ENCODE measurements around the gene ELL.
"Not testable (repeated sequence)": the region's sequence is repeated elsewhere in the genome, so short reads cannot be mapped to it uniquely, and the experiment has no call there.

The ELL gene

GRCh38 chr19:18406749-18407148 is 115.1 kb downstream of the ELL start:
- no peak overlapping the region for H3K4me3 ChIP-seq (ENCODE audit: low read depth, low read length)
- TF ChIP-seq CTCF (IDR thresholded peaks at IDR 0.05; ENCODE audit: control insufficient read depth, extremely low read depth, insufficient read depth): no peak
- DNase-seq (ENCODE audit: low read depth): no peak

GRCh38 chr19:18405754-18406153 is 116.1 kb downstream of the ELL start:
- not testable (repeated sequence) for H3K4me3 ChIP-seq (ENCODE audit: low read depth, low read length); DNase-seq (ENCODE audit: low read depth)

GRCh38 chr19:18402455-18403248 is 119.2 kb downstream of the ELL start:
- DNase-seq (ENCODE audit: low read depth); H3K4me3 ChIP-seq (ENCODE audit: low read depth, low read length): not testable (repeated sequence)

GRCh38 chr19:18401580-18402112 is 120.2 kb downstream of the ELL start:
- DNase-seq (ENCODE audit: low read depth): no peak
- no peak overlapping the region for H3K4me3 ChIP-seq (ENCODE audit: low read depth, low read length)
- peak; percentile 17; the same call in 1 of the 2 replicates for TF ChIP-seq CTCF (IDR thresholded peaks at IDR 0.05; ENCODE audit: control insufficient read depth, extremely low read depth, insufficient read depth)

GRCh38 chr19:18399008-18399407 is 122.9 kb downstream of the ELL start:
- no peak overlapping the region for H3K4me3 ChIP-seq (ENCODE audit: low read depth, low read length)
- no peak for DNase-seq (ENCODE audit: low read depth)
- no peak for TF ChIP-seq CTCF (IDR thresholded peaks at IDR 0.05; ENCODE audit: control insufficient read depth, extremely low read depth, insufficient read depth)

GRCh38 chr19:18397242-18398202 is 124.3 kb downstream of the ELL start, which contains the start of gene LRRC25:
Gene LRRC25, minus strand, starts transcription at chr19:18397622. Its CDS starts 659 bp downstream, at chr19:18396963.
- TF ChIP-seq CTCF (IDR thresholded peaks at IDR 0.05; ENCODE audit: control insufficient read depth, extremely low read depth, insufficient read depth): no peak
- DNase-seq (ENCODE audit: low read depth): no peak
- H3K4me3 ChIP-seq (ENCODE audit: low read depth, low read length): no peak within 1 kb of the TSS

GRCh38 chr19:18396471-18397241 is 125.2 kb downstream of the ELL start:
- no peak for TF ChIP-seq CTCF (IDR thresholded peaks at IDR 0.05; ENCODE audit: control insufficient read depth, extremely low read depth, insufficient read depth)
- DNase-seq (ENCODE audit: low read depth): no peak
- H3K4me3 ChIP-seq (ENCODE audit: low read depth, low read length): no peak overlapping the region
